Adrenal gland (tissue), 5 donors: ENCODE data around the gene ZNF618.

ENCODE experiments used
- CTCF ChIP-seq, 6 experiments: fragments of 450-650 bp in 4 of 6; fragments of 200-600 bp in 2 of 6; sonication (generic) in 1 of 6; IDR thresholded peaks; 1 replicate in 5 of 6; 2 replicates in 1 of 6; pipeline versions ENCODE4 v1.5.1 to v1.8.0; 2016 to 2021; ENCODE audit warnings: antibody characterized with exemption in 6 of 6, mild to moderate bottlenecking in 2 of 6, moderate library complexity in 1 of 6
- POLR2A ChIP-seq, 2 donors: fragments of 450-650 bp; IDR thresholded peaks; one replicate each; pipeline ENCODE4 v1.6.1; 2017; ENCODE audit warnings: antibody characterized with exemption in 2 of 2, mild to moderate bottlenecking in 2 of 2, moderate library complexity in 1 of 2
- donor health status: DM: no; HTN: no; CAD: no.

- TF ChIP-seq CTCF (IDR thresholded peaks at IDR 0.05) = no peak
- no peak for TF ChIP-seq POLR2A (IDR thresholded peaks at IDR 0.05)
These were observed 10.8 kb downstream of the ZNF618 start for GRCh38 chr9:113886933-113887332.
